ENCODE data around the gene S1PR1.
"Not testable (repeated sequence)": the region's sequence is repeated elsewhere in the genome, so short reads cannot be mapped to it uniquely, and the experiment has no call there.

Gene S1PR1

GRCh38 chr1:101219924-101220870 is 16.6 kb upstream of the S1PR1 start:
- DNase-seq (ENCODE audit: low spot score), result no peak

- DNase-seq (ENCODE audit: low spot score), result no peak
Observed at GRCh38 chr1:101220906-101221305, 15.9 kb upstream of the S1PR1 start.

GRCh38 chr1:101221945-101222429 is 14.8 kb upstream of the S1PR1 start:
- no peak for DNase-seq (ENCODE audit: low spot score)

- no peak for DNase-seq (ENCODE audit: low spot score)
Observed at GRCh38 chr1:101227837-101228236, 9.0 kb upstream of the S1PR1 start.

- DNase-seq (ENCODE audit: low spot score), result no peak
Observed at GRCh38 chr1:101228424-101229134, 8.2 kb upstream of the S1PR1 start.

- DNase-seq (ENCODE audit: low spot score), result not testable (repeated sequence)
Observed at GRCh38 chr1:101232182-101232581, 4.6 kb upstream of the S1PR1 start.

- no peak for DNase-seq (ENCODE audit: low spot score)
Observed at GRCh38 chr1:101233495-101233894, 3.3 kb upstream of the S1PR1 start.

- DNase-seq (ENCODE audit: low spot score), result no peak
Observed at GRCh38 chr1:101235216-101235695, 1.6 kb upstream of the S1PR1 start.

GRCh38 chr1:101235696-101236515 is 913 bp upstream of the S1PR1 start:
- no peak for DNase-seq (ENCODE audit: low spot score)

GRCh38 chr1:101237229-101237837 is 514 bp downstream of the S1PR1 start:
- DNase-seq (ENCODE audit: low spot score), result no peak

GRCh38 chr1:101238031-101238628 is 1.3 kb downstream of the S1PR1 start:
- DNase-seq (ENCODE audit: low spot score), result no peak

- DNase-seq (ENCODE audit: low spot score), result peak; percentile 68
Observed at GRCh38 chr1:101238681-101239094, 1.9 kb downstream of the S1PR1 start.

- no peak for DNase-seq (ENCODE audit: low spot score)
Observed at GRCh38 chr1:101239095-101240040, 2.5 kb downstream of the S1PR1 start.

- no peak for DNase-seq (ENCODE audit: low spot score)
Observed at GRCh38 chr1:101240041-101240430, 3.2 kb downstream of the S1PR1 start.

- DNase-seq (ENCODE audit: low spot score), result no peak
Observed at GRCh38 chr1:101241485-101242225, 4.8 kb downstream of the S1PR1 start.

- DNase-seq (ENCODE audit: low spot score), result peak; percentile 15
Observed at GRCh38 chr1:101242324-101243050, 5.7 kb downstream of the S1PR1 start.

- no peak for DNase-seq (ENCODE audit: low spot score)
Observed at GRCh38 chr1:101243751-101244150, 6.9 kb downstream of the S1PR1 start.

GRCh38 chr1:101244842-101245241 is 8.0 kb downstream of the S1PR1 start:
- DNase-seq (ENCODE audit: low spot score), result no peak
